Left ventricle myocardium superior (tissue), 1 donor: ENCODE data around the gene DAZL. TPM values are rescaled to one million over a fixed set of nuclear protein-coding genes. Genes with fewer than 3 reads are reported as not detected.
"Not testable (repeated sequence)": the region's sequence is repeated elsewhere in the genome, so short reads cannot be mapped to it uniquely, and the experiment has no call there.

Experiments
- ATAC-seq: fragments of 200-7000 bp; cut with Tn5 transposase; one replicate; pipeline ENCODE4 v1.9.1; 2020; ENCODE audit warnings: mild to moderate bottlenecking, moderate library complexity
- DNase-seq: peaks from one replicate; pipeline ENCODE4 v3.0.0-alpha.2; 2020
- intact Hi-C: fragments of 100-400 bp; cut with micrococcal nuclease; formaldehyde crosslinking; loops from one replicate; pipeline ENCODE4 v1.11.0; 2022
- long read RNA-seq: library from polyadenylated mRNA; unstranded; transcript quantifications from one replicate; pipeline ENCODE4 v2.0.0, GENCODE V29; 2021
- total RNA-seq: library from RNA; stranded (reverse); fragmentation: NEBNext Ultra II Directional; extraction: Animal tissue kit (Norgen Biotek cat#: 25700); gene quantifications from one replicate; pipeline ENCODE4 v1.2.1, GENCODE V29; 2021
- donor health status: DM: no; HTN: yes; CAD: no; lungs with severe emphysema.

The DAZL gene
- not detected for total RNA-seq
- long read RNA-seq, result 0 reads

- intact Hi-C loops, result loop anchor here (5.0 to 10.0 kb wide), 2 partner anchors 430 to 627 kb away; no protein-coding TSS in a partner anchor
Measured at GRCh38 chr3:16604887-16605602, at the start of gene DAZL. DAZL (minus strand) TSS chr3:16605423; CDS start chr3:16605205, 218 bp downstream.

GRCh38 chr3:16654976-16655375 is 49.8 kb upstream of the DAZL start:
- intact Hi-C loops, result no loop called here
- DNase-seq (no peak), ATAC-seq (no peak)

More at GRCh38 chr3:16604887-16605602, at the start of gene DAZL:
- ATAC-seq, result no peak
- DNase-seq, result no peak

- ATAC-seq (no peak), DNase-seq (no peak)
- intact Hi-C loops, result no loop called here
Measured at GRCh38 chr3:16653712-16654111, 48.5 kb upstream of the DAZL start.

GRCh38 chr3:16647668-16648067 is 42.4 kb upstream of the DAZL start:
- intact Hi-C loops, result no loop called here
- no peak for DNase-seq
- no peak for ATAC-seq

GRCh38 chr3:16639806-16640205 is 34.6 kb upstream of the DAZL start:
- DNase-seq (no peak), ATAC-seq (no peak)
- intact Hi-C loops, result no loop called here

- no peak for ATAC-seq
Measured at GRCh38 chr3:16633948-16634347, 28.7 kb upstream of the DAZL start.

GRCh38 chr3:16632395-16632794 is 27.2 kb upstream of the DAZL start:
- no peak for ATAC-seq

More at GRCh38 chr3:16633948-16634347, 28.7 kb upstream of the DAZL start:
- no peak for DNase-seq
- intact Hi-C loops, result no loop called here

GRCh38 chr3:16618721-16619120 is 13.5 kb upstream of the DAZL start:
- intact Hi-C loops, result no loop called here
- DNase-seq, result no peak
- ATAC-seq, result no peak

More at GRCh38 chr3:16632395-16632794, 27.2 kb upstream of the DAZL start:
- intact Hi-C loops, result no loop called here
- DNase-seq, result no peak

- ATAC-seq, DNase-seq, intact Hi-C loops: not testable (repeated sequence)
Measured at GRCh38 chr3:16617155-16617554, 11.9 kb upstream of the DAZL start.

GRCh38 chr3:16616083-16616482 is 10.9 kb upstream of the DAZL start:
- no peak for ATAC-seq
- intact Hi-C loops, result no loop called here

GRCh38 chr3:16614033-16615031 is 9.1 kb upstream of the DAZL start:
- ATAC-seq, result no peak
- no peak for DNase-seq

More at GRCh38 chr3:16616083-16616482, 10.9 kb upstream of the DAZL start:
- no peak for DNase-seq

GRCh38 chr3:16609927-16610580 is 4.8 kb upstream of the DAZL start:
- DNase-seq (no peak), ATAC-seq (no peak)
- intact Hi-C loops, result loop anchor here (10.0 kb wide), 1 partner anchor 425 kb away; no protein-coding TSS in a partner anchor

More at GRCh38 chr3:16614033-16615031, 9.1 kb upstream of the DAZL start:
- intact Hi-C loops, result no loop called here

GRCh38 chr3:16608816-16609215 is 3.6 kb upstream of the DAZL start:
- no peak for DNase-seq
- intact Hi-C loops, result loop anchor here (10.0 kb wide), 1 partner anchor 426 kb away; no protein-coding TSS in a partner anchor
- no peak for ATAC-seq

- intact Hi-C loops, result loop anchor here (10.0 kb wide), 1 partner anchor 427 kb away; no protein-coding TSS in a partner anchor
- DNase-seq (no peak), ATAC-seq (no peak)
Measured at GRCh38 chr3:16607718-16608117, 2.5 kb upstream of the DAZL start.

GRCh38 chr3:16606398-16606797 is 1.2 kb upstream of the DAZL start:
- intact Hi-C loops, result loop anchor here (10.0 kb wide), 1 partner anchor 428 kb away; no protein-coding TSS in a partner anchor
- ATAC-seq, result no peak

GRCh38 chr3:16605966-16606365 is 743 bp upstream of the DAZL start:
- intact Hi-C loops, result loop anchor here (10.0 kb wide), 1 partner anchor 429 kb away; no protein-coding TSS in a partner anchor
- ATAC-seq (no peak), DNase-seq (no peak)

More at GRCh38 chr3:16606398-16606797, 1.2 kb upstream of the DAZL start:
- no peak for DNase-seq

GRCh38 chr3:16604433-16604832 is 790 bp downstream of the DAZL start:
- intact Hi-C loops, result loop anchor here (5.0 to 10.0 kb wide), 2 partner anchors 430 to 628 kb away; no protein-coding TSS in a partner anchor
- no peak for ATAC-seq
- no peak for DNase-seq

GRCh38 chr3:16601537-16602005 is 3.7 kb downstream of the DAZL start:
- DNase-seq (no peak), ATAC-seq (no peak)
- intact Hi-C loops, result loop anchor here (5.0 to 10.0 kb wide), 2 partner anchors 433 to 631 kb away; no protein-coding TSS in a partner anchor
